ENCODE data around the gene RHOBTB3. TPM values are rescaled to one million over a fixed set of nuclear protein-coding genes. Genes with fewer than 3 reads are reported as not detected.
"Not testable (repeated sequence)": the region's sequence is repeated elsewhere in the genome, so short reads cannot be mapped to it uniquely, and the experiment has no call there.

Gene RHOBTB3
- total RNA-seq, 1 experiment from 2014 or later, result 85.6 TPM

DNA sequence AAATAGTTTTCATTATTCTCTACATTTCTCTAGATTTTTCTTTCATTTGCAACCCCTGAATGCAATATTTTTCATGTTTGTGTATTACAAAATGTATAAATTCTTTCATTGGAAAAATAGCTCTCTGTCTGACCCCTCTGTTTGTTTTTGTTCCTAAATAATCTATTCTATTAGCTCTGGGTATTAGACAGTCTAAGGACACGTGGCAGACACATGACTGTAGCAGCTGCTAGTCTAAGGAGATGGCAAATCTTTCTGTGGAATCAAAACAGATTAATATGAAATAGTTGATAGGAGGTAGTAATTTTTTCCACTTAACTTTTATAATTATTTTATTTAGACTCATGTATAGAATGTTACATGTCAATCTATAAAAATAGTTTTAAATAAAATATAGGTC, 27.0 kb upstream of the RHOBTB3 start:
- peaks cover 3% of the 10 kb centered on the region; the same call in 1 of the 2 replicates for H3K4me1 ChIP-seq
- no peak for DNase-seq
- H3K36me3 ChIP-seq (ENCODE audit: control insufficient read depth, insufficient read depth, low read length), result no peaks in the 10 kb centered on the region
- no peaks in the 10 kb centered on the region for H3K27me3 Mint-ChIP-seq (ENCODE audit: insufficient read depth, unreplicated experiment)
- ChIA-PET POLR2A (no interaction called here), CTCF (no interaction called here)
- no peak overlapping the region for H3K4me3 ChIP-seq (ENCODE audit: low read depth, low read length)
- no peaks in the 10 kb centered on the region for H3K36me3 Mint-ChIP-seq (ENCODE audit: insufficient read depth, unreplicated experiment)
- H3K27ac Mint-ChIP-seq (ENCODE audit: unreplicated experiment), result no peak overlapping the region
- TF ChIP-seq, protein P1, sequence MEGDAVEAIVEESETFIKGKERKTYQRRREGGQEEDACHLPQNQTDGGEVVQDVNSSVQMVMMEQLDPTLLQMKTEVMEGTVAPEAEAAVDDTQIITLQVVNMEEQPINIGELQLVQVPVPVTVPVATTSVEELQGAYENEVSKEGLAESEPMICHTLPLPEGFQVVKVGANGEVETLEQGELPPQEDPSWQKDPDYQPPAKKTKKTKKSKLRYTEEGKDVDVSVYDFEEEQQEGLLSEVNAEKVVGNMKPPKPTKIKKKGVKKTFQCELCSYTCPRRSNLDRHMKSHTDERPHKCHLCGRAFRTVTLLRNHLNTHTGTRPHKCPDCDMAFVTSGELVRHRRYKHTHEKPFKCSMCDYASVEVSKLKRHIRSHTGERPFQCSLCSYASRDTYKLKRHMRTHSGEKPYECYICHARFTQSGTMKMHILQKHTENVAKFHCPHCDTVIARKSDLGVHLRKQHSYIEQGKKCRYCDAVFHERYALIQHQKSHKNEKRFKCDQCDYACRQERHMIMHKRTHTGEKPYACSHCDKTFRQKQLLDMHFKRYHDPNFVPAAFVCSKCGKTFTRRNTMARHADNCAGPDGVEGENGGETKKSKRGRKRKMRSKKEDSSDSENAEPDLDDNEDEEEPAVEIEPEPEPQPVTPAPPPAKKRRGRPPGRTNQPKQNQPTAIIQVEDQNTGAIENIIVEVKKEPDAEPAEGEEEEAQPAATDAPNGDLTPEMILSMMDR (IDR thresholded peaks at IDR 0.05; ENCODE audit: insufficient read depth in 1 of 2, low read depth in 1 of 2, low read length in 1 of 2, severe bottlenecking in 1 of 2, unreplicated experiment in 1 of 2), result no peak
- no peaks in the 10 kb centered on the region for H3K27me3 ChIP-seq (replicated peaks; ENCODE audit: control insufficient read depth, insufficient read depth, low read length)
- H3K9me3 Mint-ChIP-seq (ENCODE audit: unreplicated experiment), result no peaks in the 10 kb centered on the region
- H3K4me1 Mint-ChIP-seq (ENCODE audit: low read depth, unreplicated experiment), result peaks cover 12% of the 10 kb centered on the region
- no peak overlapping the region for H3K4me3 Mint-ChIP-seq (ENCODE audit: unreplicated experiment)
- H3K9me3 ChIP-seq, result no peaks in the 10 kb centered on the region; the same call in 1 of the 2 replicates
- intact Hi-C loops (cut with micrococcal nuclease; ENCODE audit: unreplicated experiment), result no loop called here
- BruUV-seq (replicated peaks), result no TSS peak

DNA sequence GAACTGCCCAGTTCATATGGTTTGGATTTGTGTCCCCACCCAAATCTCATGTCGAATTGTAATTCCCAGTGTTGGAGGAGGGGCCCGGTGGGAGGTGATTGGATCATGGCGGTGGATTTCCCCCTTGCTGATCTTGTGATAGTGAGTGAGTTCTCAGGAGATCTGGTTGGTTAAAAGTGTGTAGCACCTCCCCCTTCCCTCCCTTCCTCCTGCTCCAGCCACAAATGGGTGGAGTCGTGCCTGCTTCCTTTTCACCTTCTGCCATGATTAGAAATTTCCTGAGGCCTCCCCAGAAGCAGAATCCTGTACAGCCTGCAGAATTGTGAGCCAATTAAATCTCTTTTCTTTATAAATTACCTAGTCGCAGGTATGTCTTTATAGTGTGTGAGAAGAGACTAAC, 24.9 kb upstream of the RHOBTB3 start:
- H3K27me3 Mint-ChIP-seq (ENCODE audit: insufficient read depth, unreplicated experiment); H3K36me3 ChIP-seq (ENCODE audit: control insufficient read depth, insufficient read depth, low read length); intact Hi-C loops (cut with micrococcal nuclease; ENCODE audit: unreplicated experiment); H3K4me3 ChIP-seq (ENCODE audit: low read depth, low read length); H3K36me3 Mint-ChIP-seq (ENCODE audit: insufficient read depth, unreplicated experiment); DNase-seq; H3K9me3 ChIP-seq; BruUV-seq (replicated peaks); H3K27ac Mint-ChIP-seq (ENCODE audit: unreplicated experiment); H3K9me3 Mint-ChIP-seq (ENCODE audit: unreplicated experiment); POLR2A ChIA-PET; CTCF ChIA-PET; H3K4me3 Mint-ChIP-seq (ENCODE audit: unreplicated experiment); H3K27me3 ChIP-seq (replicated peaks; ENCODE audit: control insufficient read depth, insufficient read depth, low read length): not testable (repeated sequence)
- peaks cover 15% of the 10 kb centered on the region for H3K4me1 Mint-ChIP-seq (ENCODE audit: low read depth, unreplicated experiment)
- peaks cover 11% of the 10 kb centered on the region for H3K4me1 ChIP-seq

DNA sequence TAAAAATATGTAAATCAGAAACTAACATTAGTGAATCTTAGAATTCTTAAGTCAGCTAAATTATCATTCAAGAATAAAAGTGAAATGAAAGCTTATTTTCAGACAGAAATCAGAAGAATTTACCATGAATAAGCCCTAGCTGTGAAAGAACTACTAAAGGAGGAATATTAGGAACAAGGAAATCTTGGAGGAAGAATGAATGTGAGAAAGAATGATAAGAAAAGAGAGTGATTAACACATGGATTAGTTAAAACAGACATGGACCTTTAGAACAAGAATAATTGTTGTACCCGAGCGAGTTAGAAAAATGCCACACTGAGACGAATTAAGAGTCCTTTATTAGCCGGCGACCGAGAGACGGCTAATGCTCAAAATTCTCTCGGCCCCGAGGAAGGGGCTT, 24.1 kb upstream of the RHOBTB3 start:
- H3K9me3 Mint-ChIP-seq (ENCODE audit: unreplicated experiment), result no peaks in the 10 kb centered on the region

DNA sequence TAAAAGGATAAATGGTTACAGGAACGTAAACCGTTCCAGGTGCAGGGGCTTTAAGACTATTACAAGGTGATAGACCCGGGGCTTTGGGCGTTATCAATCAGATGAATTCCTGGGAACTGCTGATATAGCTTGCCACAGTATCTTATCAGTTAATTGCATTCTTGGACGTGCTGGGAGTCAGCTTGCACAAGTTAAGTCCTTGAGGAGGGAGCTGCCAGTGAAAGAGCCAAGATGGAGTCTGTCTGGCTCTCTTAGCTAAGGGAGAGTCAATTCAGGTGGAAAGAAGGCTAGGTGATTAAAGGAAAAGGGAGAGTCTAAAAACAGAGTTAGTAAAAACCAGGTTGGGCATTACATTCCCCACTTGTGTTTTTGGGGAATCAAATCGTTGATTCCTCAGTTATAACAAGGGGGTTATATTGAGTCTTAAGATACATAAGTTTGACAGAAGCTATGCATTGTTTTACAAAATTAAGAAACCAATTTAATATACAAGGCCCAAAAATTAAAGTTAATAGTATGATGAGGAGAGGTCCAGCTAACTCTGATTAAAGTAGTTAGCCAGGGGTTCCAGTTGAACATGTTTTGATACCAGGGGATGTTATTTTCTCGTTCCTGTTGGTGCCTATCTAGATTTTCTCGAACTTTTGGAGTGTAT, 23.5 kb upstream of the RHOBTB3 start:
- BruUV-seq (replicated peaks); H3K27me3 ChIP-seq (replicated peaks; ENCODE audit: control insufficient read depth, insufficient read depth, low read length): not testable (repeated sequence)
- peaks cover 29% of the 10 kb centered on the region for H3K4me1 Mint-ChIP-seq (ENCODE audit: low read depth, unreplicated experiment)

More for the DNA sequence above, 24.1 kb upstream of the RHOBTB3 start:
- H3K4me3 Mint-ChIP-seq (ENCODE audit: unreplicated experiment), result no peak overlapping the region
- no peaks in the 10 kb centered on the region for H3K36me3 ChIP-seq (ENCODE audit: control insufficient read depth, insufficient read depth, low read length)
- H3K27me3 Mint-ChIP-seq (ENCODE audit: insufficient read depth, unreplicated experiment), result no peaks in the 10 kb centered on the region
- POLR2A ChIA-PET, result no interaction called here
- TF ChIP-seq, protein P1 (IDR thresholded peaks at IDR 0.05; ENCODE audit: insufficient read depth in 1 of 2, low read depth in 1 of 2, low read length in 1 of 2, severe bottlenecking in 1 of 2, unreplicated experiment in 1 of 2), result no peak
- intact Hi-C loops (cut with micrococcal nuclease; ENCODE audit: unreplicated experiment), result no loop called here
- H3K4me3 ChIP-seq (ENCODE audit: low read depth, low read length), result no peak overlapping the region
- no peak for DNase-seq
- H3K9me3 ChIP-seq, result no peaks in the 10 kb centered on the region; the same call in 1 of the 2 replicates
- no peak overlapping the region for H3K27ac Mint-ChIP-seq (ENCODE audit: unreplicated experiment)
- no TSS peak for BruUV-seq (replicated peaks)
- CTCF ChIA-PET, result no interaction called here
- H3K36me3 Mint-ChIP-seq (ENCODE audit: insufficient read depth, unreplicated experiment), result peaks cover 6% of the 10 kb centered on the region
- H3K27me3 ChIP-seq (replicated peaks; ENCODE audit: control insufficient read depth, insufficient read depth, low read length), result no peaks in the 10 kb centered on the region
- H3K4me1 Mint-ChIP-seq (ENCODE audit: low read depth, unreplicated experiment), result peaks cover 24% of the 10 kb centered on the region
- H3K4me1 ChIP-seq, result peaks cover 20% of the 10 kb centered on the region

More for the DNA sequence above, 23.5 kb upstream of the RHOBTB3 start:
- H3K4me3 ChIP-seq (ENCODE audit: low read depth, low read length); H3K9me3 Mint-ChIP-seq (ENCODE audit: unreplicated experiment); H3K9me3 ChIP-seq; H3K36me3 ChIP-seq (ENCODE audit: control insufficient read depth, insufficient read depth, low read length); H3K27me3 Mint-ChIP-seq (ENCODE audit: insufficient read depth, unreplicated experiment); intact Hi-C loops (cut with micrococcal nuclease; ENCODE audit: unreplicated experiment); H3K4me3 Mint-ChIP-seq (ENCODE audit: unreplicated experiment); H3K27ac Mint-ChIP-seq (ENCODE audit: unreplicated experiment); POLR2A ChIA-PET; CTCF ChIA-PET; DNase-seq: not testable (repeated sequence)
- peaks cover 10% of the 10 kb centered on the region for H3K36me3 Mint-ChIP-seq (ENCODE audit: insufficient read depth, unreplicated experiment)
- peaks cover 26% of the 10 kb centered on the region for H3K4me1 ChIP-seq
